HG03457 (cell line): Measurements from ENCODE around the gene RAB7B.
A peak's percentile ranks its signal among the peaks of the same experiment; 100 is the strongest.

Source experiments
- ATAC-seq: cut with Tn5 transposase; IDR thresholded peaks from one replicate; pipeline ENCODE4 v1.9.1; 2021; ENCODE audit warnings: moderate number of reproducible peaks; ENCODE audit not compliant: unreplicated experiment

RAB7B gene

GRCh38 chr1:206023695-206024094, 20.5 kb upstream of the RAB7B start, which contains the start of gene CTSE:
Gene CTSE, minus strand, starts transcription at chr1:206023895. Its CDS starts 104 bp downstream, at chr1:206023791.
- ATAC-seq: no peak

- no peak for ATAC-seq
These were observed 19.6 kb upstream of the RAB7B start for GRCh38 chr1:206022766-206023165.

GRCh38 chr1:206021626-206022365, 18.6 kb upstream of the RAB7B start:
- ATAC-seq: no peak

- no peak for ATAC-seq
These were observed 17.9 kb upstream of the RAB7B start for GRCh38 chr1:206021008-206021625.

- no peak for ATAC-seq
These were observed 17.3 kb upstream of the RAB7B start for GRCh38 chr1:206020393-206021007.

- ATAC-seq: no peak
These were observed 11.9 kb upstream of the RAB7B start for GRCh38 chr1:206015071-206015470.

GRCh38 chr1:206014601-206015000, 11.4 kb upstream of the RAB7B start:
- ATAC-seq: no peak

GRCh38 chr1:206013026-206013795, 10.0 kb upstream of the RAB7B start:
- no peak for ATAC-seq

- ATAC-seq: peak; percentile 84
These were observed 9.1 kb upstream of the RAB7B start for GRCh38 chr1:206012086-206012859.

- ATAC-seq: no peak
These were observed 7.9 kb upstream of the RAB7B start for GRCh38 chr1:206011057-206011456.

GRCh38 chr1:206010060-206010459, 6.9 kb upstream of the RAB7B start:
- no peak for ATAC-seq

GRCh38 chr1:206006946-206007345, 3.8 kb upstream of the RAB7B start:
- no peak for ATAC-seq

GRCh38 chr1:206005778-206006180, 2.6 kb upstream of the RAB7B start:
- ATAC-seq: no peak

GRCh38 chr1:206005234-206005633, 2.0 kb upstream of the RAB7B start:
- ATAC-seq: no peak

- ATAC-seq: no peak
These were observed 1.6 kb upstream of the RAB7B start for GRCh38 chr1:206004826-206005225.

GRCh38 chr1:206003854-206004800, 932 bp upstream of the RAB7B start:
- no peak for ATAC-seq

- ATAC-seq: no peak
These were observed 1.0 kb downstream of the RAB7B start for GRCh38 chr1:206002160-206002559.

- ATAC-seq: no peak
These were observed 1.7 kb downstream of the RAB7B start for GRCh38 chr1:206001476-206001888.

GRCh38 chr1:206000641-206001339, 2.4 kb downstream of the RAB7B start:
- ATAC-seq: no peak
